GM10248 (cell line): ENCODE results near the gene CDK8.

Experiments used
- CTCF ChIA-PET: fragments of 300-600 bp; sonication (Branson Sonifier 250); formaldehyde crosslinking; extraction: SDS; loops from one replicate; lab custom pipeline; 2021; ENCODE audit warnings: antibody characterized with exemption; lab: Yijun Ruan, JAX
- POLR2A ChIA-PET: fragments of 350-650 bp; sonication (Branson Sonifier 250); formaldehyde crosslinking; extraction: SDS; loops from one replicate; lab custom pipeline; 2020; ENCODE audit warnings: antibody characterized with exemption; lab: Yijun Ruan, JAX
- DNase-seq: peaks from one replicate; pipeline ENCODE4 v3.0.0; 2012; ENCODE audit errors: extremely low spot score
- CTCF ChIP-seq: IDR thresholded peaks from 2 replicates; pipeline ENCODE4 v1.5.1; 2012; ENCODE audit warnings: mild to moderate bottlenecking, low read depth; ENCODE audit errors: extremely low read depth, missing control alignments, control extremely low read depth

The CDK8 gene

DNA sequence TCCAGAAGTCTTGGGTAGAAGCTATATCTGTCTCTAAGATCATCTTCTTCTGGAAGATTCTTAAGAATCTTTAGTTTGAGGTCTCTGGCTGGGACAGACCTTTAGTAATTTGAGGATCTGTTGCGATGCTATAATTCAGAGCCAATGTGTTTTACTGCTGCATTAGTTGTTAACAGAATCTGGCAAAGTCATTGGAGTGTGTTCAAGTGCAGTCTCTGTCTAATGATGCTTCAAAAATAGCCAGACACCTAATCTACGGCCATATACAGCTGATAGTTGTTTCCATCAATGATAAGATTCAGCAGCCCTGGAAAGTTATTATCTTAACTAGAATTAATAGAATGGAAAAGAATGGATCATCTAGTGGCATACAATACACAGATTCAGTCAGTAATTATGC lies 72.6 kb downstream of the CDK8 start:
- CTCF ChIA-PET: interaction anchor here (1.0 to 1.1 kb wide), 2 partner anchors 11 to 29 kb away, joined by 3 read pairs; no protein-coding TSS in a partner anchor
- POLR2A ChIA-PET: no interaction called here
- TF ChIP-seq CTCF: no peak
- DNase-seq: no peak

GRCh38 chr13:26327940-26328725 lies 74.2 kb downstream of the CDK8 start:
- no peak for DNase-seq
- ChIA-PET POLR2A (no interaction called here), CTCF (interaction anchor here (0.8 kb wide), 1 partner anchor 70 kb away, joined by 3 read pairs; no protein-coding TSS in a partner anchor)
- no peak for TF ChIP-seq CTCF

DNA sequence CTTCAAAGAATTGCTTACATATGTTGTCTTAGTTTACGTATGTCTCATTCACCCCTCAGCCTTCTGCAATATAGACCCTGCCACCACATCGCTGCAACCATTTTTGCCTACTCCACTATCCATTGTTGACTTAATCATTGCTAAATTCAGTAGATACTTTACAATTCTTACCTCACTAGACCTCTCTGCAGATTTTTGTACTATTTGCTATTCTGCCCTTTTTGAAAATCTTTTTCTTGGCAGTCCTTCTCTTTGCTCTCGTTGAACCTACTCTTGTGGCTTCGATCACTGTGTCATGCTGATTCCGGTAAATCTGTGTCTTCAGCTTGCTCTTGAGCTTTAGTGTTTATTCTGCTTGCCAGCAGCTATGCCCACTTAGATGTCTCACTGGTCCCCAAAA lies 81.2 kb downstream of the CDK8 start:
- no peak for TF ChIP-seq CTCF
- ChIA-PET POLR2A (no interaction called here), CTCF (no interaction called here)
- DNase-seq: no peak

- no peak for TF ChIP-seq CTCF
- ChIA-PET POLR2A (no interaction called here), CTCF (no interaction called here)
- no peak for DNase-seq
Measured at GRCh38 chr13:26340807-26341206, 86.9 kb downstream of the CDK8 start.

DNA sequence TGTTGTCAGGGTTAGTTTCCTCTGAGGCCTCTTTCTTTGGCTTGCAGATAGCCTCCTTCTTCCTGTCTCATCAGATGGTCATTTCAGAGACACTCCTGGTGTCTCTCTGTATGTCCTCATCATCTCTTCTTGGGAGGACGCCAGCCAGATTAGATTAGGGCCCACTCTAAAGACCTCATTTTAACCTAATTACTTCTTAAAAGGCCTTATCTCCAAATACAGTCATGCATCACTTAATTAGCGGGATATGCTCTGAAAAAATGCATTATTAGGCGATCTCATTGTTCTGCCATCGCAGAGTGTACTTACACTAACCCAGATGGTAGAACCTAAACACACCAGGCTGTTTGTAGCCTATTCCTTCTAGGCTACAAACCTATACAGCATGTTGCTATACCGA lies 89.0 kb downstream of the CDK8 start:
- ChIA-PET CTCF (no interaction called here), POLR2A (no interaction called here)
- no peak for DNase-seq
- TF ChIP-seq CTCF: no peak

DNA sequence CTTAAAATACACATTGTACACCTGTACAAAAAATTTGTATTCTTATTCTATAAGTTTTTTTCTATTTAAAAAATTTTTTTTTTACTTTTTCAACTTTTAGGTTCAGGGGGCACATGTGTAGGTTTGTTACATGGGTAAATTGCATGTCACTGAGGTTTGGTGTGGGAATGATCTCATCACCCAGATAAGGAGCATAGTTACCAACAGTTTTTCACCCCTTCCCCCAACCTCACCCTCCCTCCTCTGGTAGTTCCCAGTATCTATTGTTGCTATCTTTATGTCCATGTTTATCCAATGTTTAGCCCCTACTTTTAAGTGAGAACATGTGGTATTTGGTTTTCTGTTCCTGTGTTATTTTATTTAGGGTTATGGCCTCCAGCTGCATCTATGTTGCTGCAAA lies 89.9 kb downstream of the CDK8 start:
- ChIA-PET POLR2A (no interaction called here), CTCF (interaction anchor here (0.8 kb wide), 1 partner anchor 158 kb away, joined by 3 read pairs; no protein-coding TSS in a partner anchor)
- DNase-seq: no peak
- TF ChIP-seq CTCF: no peak
